Ovary (tissue), 9 donors: Measurements from ENCODE around the gene HOXD11. TPM values are rescaled to one million over a fixed set of nuclear protein-coding genes. Genes with fewer than 3 reads are reported as not detected.

Experiments used
- DNase-seq, 5 donors: peaks; one replicate each; pipeline ENCODE4 v3.0.0-alpha.2; 2019 to 2020
- H3K27ac ChIP-seq, 2 donors: fragments of 200-600 bp; one replicate each; pipeline versions ENCODE4 v1.5.1 to v1.8.0; 2019 to 2022
- H3K27me3 ChIP-seq: fragments of 200-600 bp; one replicate; pipeline ENCODE4 v1.8.0; 2022
- H3K36me3 ChIP-seq: fragments of 200-600 bp; sonication (generic); one replicate; pipeline ENCODE4 v1.5.1; 2019
- H3K4me1 ChIP-seq: one replicate; pipeline ENCODE4 v1.8.1; 2013; ENCODE audit warnings: mild to moderate bottlenecking, moderate library complexity; ENCODE audit not compliant: insufficient read depth
- H3K4me3 ChIP-seq: fragments of 200-600 bp; sonication (generic); one replicate; pipeline ENCODE4 v1.5.1; 2017
- H3K9me3 ChIP-seq, 2 donors: fragments of 200-600 bp in 1 of 2; sonication (generic) in 1 of 2; one replicate each; pipeline versions ENCODE4 v1.5.1 to v1.8.1; 2013 to 2019; ENCODE audit warnings: mild to moderate bottlenecking in 1 of 2, moderate library complexity in 1 of 2
- CTCF ChIP-seq, 3 donors: fragments of 450-650 bp in 2 of 3; fragments of 200-600 bp in 1 of 3; IDR thresholded peaks; one replicate each; pipeline versions ENCODE4 v1.5.1 to v1.8.0; 2016 to 2022; ENCODE audit warnings: antibody characterized with exemption in 3 of 3, mild to moderate bottlenecking in 1 of 3
- EP300 ChIP-seq: sonication (generic); formaldehyde crosslinking; IDR thresholded peaks from one replicate; pipeline ENCODE4 v1.6.1; 2017; ENCODE audit warnings: antibody characterized with exemption
- POLR2A ChIP-seq: fragments of 450-650 bp; IDR thresholded peaks from one replicate; pipeline ENCODE4 v1.6.1; 2017; ENCODE audit warnings: antibody characterized with exemption, mild to moderate bottlenecking, moderate library complexity
- WGBS, 3 donors: extraction: QIAGEN DNeasy Blood & Tissue Kit in 1 of 3; methylation state at CpG; one replicate each; pipeline versions ENCODE4 v1.1.5 to v1.1.7; 2013 to 2017; 5-methylcytosine and 5-hydroxymethylcytosine counted together
- intact Hi-C, 4 donors: fragments of 100-400 bp; cut with DNase I; formaldehyde crosslinking; loops; one replicate each; pipeline versions ENCODE4 v1.11.0 to v1.15.1; 2022 to 2023
- polyA plus RNA-seq, 2 donors: library from polyadenylated mRNA; stranded (reverse); fragments of 200-250 nt in 1 of 2; fragments of 350-450 nt in 1 of 2; fragmentation: Illumina TruSeq in 1 of 2; extraction: RNeasy Lipid Tissue Mini Kit (QIAGEN cat#74804) in 1 of 2; gene quantifications; one replicate each; pipeline ENCODE4 v1.2.3, GENCODE V29; 2013 to 2014
- total RNA-seq, 7 donors: library from RNA; depleted of rRNA in 2 of 7; stranded (reverse); fragments of >200 nt in 2 of 7; fragmentation: NEBNext Ultra II Directional in 3 of 7; extraction: Animal tissue kit (Norgen Biotek cat#: 25700) in 3 of 7; gene quantifications; one replicate each; pipeline versions ENCODE4 v1.1.0 to v1.2.4, GENCODE V29; 2016 to 2023
- donor health status: DM: no; HTN: no; CAD: no; lungs with moderate emphysema.
- donor health status: DM: no; HTN: no; CAD: no.
- donor health status: Bipolar disorder and iron deficiency.
- donor health status: DM: yes; HTN: yes; CAD: no.
- donor health status: DM: no; HTN: no; CAD: no.
- donor health status: DM: yes; HTN: yes; CAD: no.

HOXD11 gene
- total and polyA plus RNA-seq, 9 donors, result 0.07 to 1.3 (median 0.61) TPM; not detected in 4

DNA sequence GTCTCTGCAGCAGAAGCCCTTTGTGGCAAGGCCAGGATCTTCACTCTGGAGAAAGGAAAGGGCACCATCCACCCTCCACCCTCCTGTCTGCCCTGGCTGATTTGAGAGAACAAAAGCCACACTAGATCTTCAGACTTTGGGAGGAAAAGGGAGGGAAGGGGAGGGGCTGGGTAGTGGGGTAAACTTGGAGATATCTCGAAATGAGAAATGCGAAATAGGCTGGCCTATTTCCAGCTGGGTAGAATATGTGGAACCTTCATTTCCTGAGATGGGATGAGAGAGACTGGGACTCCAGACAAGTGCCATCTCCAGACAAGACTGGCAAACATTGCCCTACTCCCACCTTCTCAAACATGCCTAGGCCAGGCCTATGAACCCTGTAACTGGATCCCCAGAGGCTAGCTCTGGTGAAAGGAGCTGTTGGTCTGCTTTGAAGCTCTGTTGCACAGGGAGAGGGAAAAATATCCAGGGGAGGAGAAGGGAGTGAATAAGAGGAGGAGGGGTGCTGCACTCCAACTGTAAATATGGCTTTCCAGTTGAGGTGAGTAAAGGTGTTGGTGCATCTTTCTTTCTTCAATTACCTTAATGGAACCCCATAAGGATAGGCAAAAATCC is 5.8 kb upstream of the HOXD11 start:
- peaks cover 6% of the 10 kb centered on the region for H3K27me3 ChIP-seq
- H3K9me3 ChIP-seq, result peaks cover 0 to 3% of the 10 kb centered on the region in 2 donors
- no peaks in the 10 kb centered on the region for H3K36me3 ChIP-seq
- H3K27ac ChIP-seq, result no peak overlapping the region
- intact Hi-C loops, result loop anchor here in 2 of 4 donors (5.0 to 10.0 kb wide), 2 partner anchors 414 to 1767 kb away; partner anchors contain the start of gene SP9 (in 1 of the 2)
- DNase-seq, result no peak
- TF ChIP-seq EP300 (no peak), CTCF (IDR thresholded peaks at IDR 0.05) (no peak), POLR2A (no peak)
- WGBS, 3 donors, result 38 to 56% (median 40%) methylated on average over 2 of the region's 2 CpGs
- no peak overlapping the region for H3K4me3 ChIP-seq
- H3K4me1 ChIP-seq, result no peaks in the 10 kb centered on the region

- no peaks in the 10 kb centered on the region for H3K4me1 ChIP-seq
- no peak for DNase-seq
- TF ChIP-seq POLR2A (no peak), EP300 (no peak), CTCF (IDR thresholded peaks at IDR 0.05) (no peak)
- intact Hi-C loops, result loop anchor here in 2 of 4 donors (5.0 to 10.0 kb wide), 2 partner anchors 415 to 1767 kb away; partner anchors contain the start of gene SP9 (in 1 of the 2)
- no peak overlapping the region for H3K4me3 ChIP-seq
- H3K9me3 ChIP-seq, result peaks cover 0 to 3% of the 10 kb centered on the region in 2 donors
- H3K27ac ChIP-seq, result no peak overlapping the region
- WGBS, 3 donors, result 64 to 75% (median 70%) methylated on average over 5 of the region's 5 CpGs
- peaks cover 6% of the 10 kb centered on the region for H3K27me3 ChIP-seq
- no peaks in the 10 kb centered on the region for H3K36me3 ChIP-seq
Observed at GRCh38 chr2:176101842-176102241, 5.2 kb upstream of the HOXD11 start.

- 37 to 71% (median 41%) methylated on average over 7 of the region's 7 CpGs for WGBS, 3 donors
- no peak for TF ChIP-seq POLR2A
- TF ChIP-seq EP300, result no peak
- TF ChIP-seq CTCF (IDR thresholded peaks at IDR 0.05), result no peak
- H3K27me3 ChIP-seq, result peaks cover 6% of the 10 kb centered on the region
- H3K4me3 ChIP-seq, result no peak overlapping the region
- no peaks in the 10 kb centered on the region for H3K36me3 ChIP-seq
- peaks cover 0 to 3% of the 10 kb centered on the region in 2 donors for H3K9me3 ChIP-seq
- H3K4me1 ChIP-seq, result peaks cover 2% of the 10 kb centered on the region
- H3K27ac ChIP-seq, result no peak overlapping the region
- intact Hi-C loops, result loop anchor here in 2 of 4 donors (5.0 to 10.0 kb wide), 2 partner anchors 415 to 1768 kb away; partner anchors contain the start of gene SP9 (in 1 of the 2)
- no peak for DNase-seq
Observed at GRCh38 chr2:176102309-176102866, 4.7 kb upstream of the HOXD11 start.

- Histone ChIP-seq H3K36me3 (no peaks in the 10 kb centered on the region), H3K27ac (no peak overlapping the region), H3K9me3 (peaks cover 0 to 3% of the 10 kb centered on the region in 2 donors), H3K4me1 (peaks cover 5% of the 10 kb centered on the region), H3K4me3 (no peak overlapping the region), H3K27me3 (peaks cover 6% of the 10 kb centered on the region)
- intact Hi-C loops, result loop anchor here in 2 of 4 donors (5.0 to 10.0 kb wide), 2 partner anchors 416 to 1768 kb away; partner anchors contain the start of gene SP9 (in 1 of the 2)
- TF ChIP-seq POLR2A (no peak), EP300 (no peak), CTCF (IDR thresholded peaks at IDR 0.05) (no peak)
- WGBS, 3 donors, result 51 to 74% (median 64%) methylated on average over 7 of the region's 7 CpGs
- DNase-seq, result no peak
Observed at GRCh38 chr2:176103194-176103593, 3.9 kb upstream of the HOXD11 start.
